Cardiac fibroblast (primary cell): ENCODE data around the gene HEXD.

Experiments
- DNase-seq, 2 donors: peaks; one replicate each; pipeline versions ENCODE4 v3.0.0 to v3.0.0-alpha.2; 2010; ENCODE audit warnings: low read depth in 2 of 2
- H3K4me3 ChIP-seq, 2 donors: replicated peaks in 1 of 2; 1 replicate in 1 of 2; 2 replicates in 1 of 2; pipeline ENCODE4 v1.5.1; 2011; ENCODE audit warnings: low read depth in 2 of 2, low read length in 2 of 2, mild to moderate bottlenecking in 2 of 2, moderate library complexity in 1 of 2
- TF ChIP-seq, protein P1 (sequence below): IDR thresholded peaks from one replicate; pipeline ENCODE4 v1.5.1; 2011; ENCODE audit warnings: low read depth, mild to moderate bottlenecking, low read length, inconsistent platforms

The HEXD gene

DNA sequence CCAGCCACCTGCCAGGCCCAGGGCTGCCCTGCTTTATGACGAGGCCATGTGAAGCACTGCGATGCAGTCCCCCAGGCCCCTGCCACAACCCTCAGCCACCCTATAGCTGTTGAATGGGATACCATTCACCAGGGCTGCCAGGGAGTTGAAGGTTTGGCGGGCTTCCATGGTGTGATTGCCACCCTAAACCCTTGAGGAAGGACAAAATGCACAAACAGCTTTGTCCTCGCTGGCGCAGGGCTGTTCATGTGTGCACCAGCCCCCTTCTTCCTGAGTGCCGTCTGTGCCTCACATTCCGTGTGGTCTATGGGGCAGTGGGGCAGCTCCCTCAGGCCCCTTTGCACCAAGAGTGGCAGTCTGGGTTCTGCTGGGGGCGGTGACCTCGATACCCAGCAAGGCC lies 65.7 kb downstream of the HEXD start:
- H3K4me3 ChIP-seq: no peak overlapping the region
- TF ChIP-seq, protein P1, sequence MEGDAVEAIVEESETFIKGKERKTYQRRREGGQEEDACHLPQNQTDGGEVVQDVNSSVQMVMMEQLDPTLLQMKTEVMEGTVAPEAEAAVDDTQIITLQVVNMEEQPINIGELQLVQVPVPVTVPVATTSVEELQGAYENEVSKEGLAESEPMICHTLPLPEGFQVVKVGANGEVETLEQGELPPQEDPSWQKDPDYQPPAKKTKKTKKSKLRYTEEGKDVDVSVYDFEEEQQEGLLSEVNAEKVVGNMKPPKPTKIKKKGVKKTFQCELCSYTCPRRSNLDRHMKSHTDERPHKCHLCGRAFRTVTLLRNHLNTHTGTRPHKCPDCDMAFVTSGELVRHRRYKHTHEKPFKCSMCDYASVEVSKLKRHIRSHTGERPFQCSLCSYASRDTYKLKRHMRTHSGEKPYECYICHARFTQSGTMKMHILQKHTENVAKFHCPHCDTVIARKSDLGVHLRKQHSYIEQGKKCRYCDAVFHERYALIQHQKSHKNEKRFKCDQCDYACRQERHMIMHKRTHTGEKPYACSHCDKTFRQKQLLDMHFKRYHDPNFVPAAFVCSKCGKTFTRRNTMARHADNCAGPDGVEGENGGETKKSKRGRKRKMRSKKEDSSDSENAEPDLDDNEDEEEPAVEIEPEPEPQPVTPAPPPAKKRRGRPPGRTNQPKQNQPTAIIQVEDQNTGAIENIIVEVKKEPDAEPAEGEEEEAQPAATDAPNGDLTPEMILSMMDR: no peak
- no peak for DNase-seq

- DNase-seq: no peak
- H3K4me3 ChIP-seq: no peak overlapping the region
- TF ChIP-seq, protein P1: no peak
These were observed 68.3 kb downstream of the HEXD start for GRCh38 chr17:82486231-82487094.

- TF ChIP-seq, protein P1: no peak
- no peak for DNase-seq
- H3K4me3 ChIP-seq: no peak overlapping the region
These were observed 69.8 kb downstream of the HEXD start for GRCh38 chr17:82487910-82488309.

DNA sequence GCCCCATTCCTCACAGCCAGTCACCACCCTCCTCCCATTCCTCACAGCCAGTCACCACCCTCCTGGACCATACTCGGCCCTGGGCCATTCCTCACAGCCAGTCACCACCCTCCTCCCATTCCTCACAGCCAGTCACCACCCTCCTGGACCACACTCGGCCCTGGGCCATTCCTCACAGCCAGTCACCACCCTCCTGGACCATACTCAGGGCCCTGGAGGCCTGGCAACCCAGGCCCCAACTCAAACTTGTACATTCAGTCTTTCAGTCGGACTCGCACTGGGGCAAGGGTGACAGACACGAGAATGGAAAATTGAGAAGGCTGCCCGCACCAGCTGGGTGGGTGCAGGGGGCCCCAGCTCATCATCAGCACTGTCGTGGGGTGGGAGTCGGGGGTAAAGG lies 71.0 kb downstream of the HEXD start:
- TF ChIP-seq, protein P1: no peak
- peak; percentile 46 to 53 for DNase-seq

GRCh38 chr17:82489851-82490511 lies 71.8 kb downstream of the HEXD start:
- TF ChIP-seq, protein P1: no peak
- H3K4me3 ChIP-seq: no peak overlapping the region
- DNase-seq: no peak

More for the DNA sequence above, 71.0 kb downstream of the HEXD start:
- no peak overlapping the region for H3K4me3 ChIP-seq

GRCh38 chr17:82490512-82491195 lies 72.5 kb downstream of the HEXD start:
- no peak overlapping the region for H3K4me3 ChIP-seq
- DNase-seq: no peak
- TF ChIP-seq, protein P1: no peak
